Liver (tissue), 9 donors: Measurements from ENCODE around the gene NCK2. TPM values are rescaled to one million over a fixed set of nuclear protein-coding genes. Genes with fewer than 3 reads are reported as not detected.

Experiments used
- DNase-seq: peaks from one replicate; pipeline ENCODE4 v3.0.0-alpha.2; 2017; ENCODE audit warnings: low spot score
- H3K27ac ChIP-seq, 2 donors: one replicate each; pipeline ENCODE4 v1.7.0; 2013; ENCODE audit warnings: inconsistent platforms in 2 of 2, low read length in 2 of 2, control low read depth in 1 of 2, low read depth in 1 of 2, mild to moderate bottlenecking in 1 of 2
- H3K27me3 ChIP-seq, 4 donors: one replicate each; pipeline versions ENCODE4 v1.6.1 to v1.7.0; 2013; ENCODE audit warnings: low read length in 3 of 4, inconsistent platforms in 1 of 4, mild to moderate bottlenecking in 1 of 4, moderate library complexity in 1 of 4; ENCODE audit not compliant: control insufficient read depth in 4 of 4, insufficient read depth in 4 of 4
- H3K36me3 ChIP-seq, 4 donors: one replicate each; pipeline versions ENCODE4 v1.6.1 to v1.7.0; 2013; ENCODE audit warnings: low read length in 3 of 4, mild to moderate bottlenecking in 3 of 4, low read depth in 1 of 4, moderate library complexity in 1 of 4; ENCODE audit not compliant: control insufficient read depth in 4 of 4, insufficient read depth in 3 of 4
- H3K4me1 ChIP-seq, 4 donors: one replicate each; pipeline versions ENCODE4 v1.6.1 to v1.7.0; 2013; ENCODE audit warnings: low read length in 3 of 4, mild to moderate bottlenecking in 3 of 4, moderate library complexity in 1 of 4; ENCODE audit not compliant: control insufficient read depth in 4 of 4, insufficient read depth in 4 of 4
- H3K4me3 ChIP-seq, 3 donors: one replicate each; pipeline versions ENCODE4 v1.6.1 to v1.7.0; 2013; ENCODE audit warnings: low read length in 3 of 3, control low read depth in 1 of 3, low read depth in 1 of 3, mild to moderate bottlenecking in 1 of 3
- H3K9ac ChIP-seq, 2 donors: one replicate each; pipeline ENCODE4 v1.7.0; 2013; ENCODE audit warnings: low read length in 2 of 2, mild to moderate bottlenecking in 2 of 2, moderate library complexity in 2 of 2, control low read depth in 1 of 2, low read depth in 1 of 2
- H3K9me3 ChIP-seq, 4 donors: one replicate each; pipeline versions ENCODE4 v1.6.1 to v1.7.0; 2013; ENCODE audit warnings: low read length in 3 of 4; ENCODE audit not compliant: control insufficient read depth in 4 of 4
- ATF3 ChIP-seq: IDR thresholded peaks from 2 replicates; pipeline ENCODE4 v1.6.1; 2016; ENCODE audit warnings: antibody characterized with exemption
- CTCF ChIP-seq: fragments of 150-350 bp; IDR thresholded peaks from 2 replicates; pipeline ENCODE4 v1.5.1; 2017; ENCODE audit warnings: improper control_type of control experiment, low read depth, low read length; ENCODE audit not compliant: missing input control
- EGR1 ChIP-seq, 2 donors: IDR thresholded peaks; 2 replicates each; pipeline ENCODE4 v1.6.1; 2016 to 2018; ENCODE audit warnings: antibody characterized with exemption in 2 of 2, low read depth in 2 of 2
- FOXA1 ChIP-seq: IDR thresholded peaks from 2 replicates; pipeline ENCODE4 v1.6.1; 2016; ENCODE audit warnings: antibody characterized with exemption
- FOXA2 ChIP-seq: IDR thresholded peaks from 2 replicates; pipeline ENCODE4 v1.6.1; 2016; ENCODE audit warnings: antibody characterized with exemption
- GABPA ChIP-seq, 2 donors: IDR thresholded peaks in 1 of 2; conservative IDR thresholded peaks in 1 of 2; 2 replicates each; pipeline ENCODE4 v1.6.1; 2016; ENCODE audit warnings: antibody characterized with exemption in 2 of 2, mild to moderate bottlenecking in 1 of 2, moderate library complexity in 1 of 2
- HNF4A ChIP-seq, 2 donors: conservative IDR thresholded peaks; 2 replicates each; pipeline ENCODE4 v1.6.1; 2016; ENCODE audit warnings: antibody characterized with exemption in 2 of 2, mild to moderate bottlenecking in 2 of 2
- HNF4G ChIP-seq: IDR thresholded peaks from 2 replicates; pipeline ENCODE4 v1.6.1; 2016; ENCODE audit warnings: antibody characterized with exemption
- JUND ChIP-seq, 2 donors: IDR thresholded peaks; 2 replicates each; pipeline ENCODE4 v1.6.1; 2016; ENCODE audit warnings: antibody characterized with exemption in 2 of 2
- MAX ChIP-seq: IDR thresholded peaks from 2 replicates; pipeline ENCODE4 v1.6.1; 2016; ENCODE audit warnings: antibody characterized with exemption
- NR2F2 ChIP-seq: IDR thresholded peaks from 2 replicates; pipeline ENCODE4 v1.6.1; 2016; ENCODE audit warnings: antibody characterized with exemption
- RAD21 ChIP-seq, 2 donors: IDR thresholded peaks; 2 replicates each; pipeline ENCODE4 v1.6.1; 2016; ENCODE audit warnings: antibody characterized with exemption in 2 of 2, mild to moderate bottlenecking in 2 of 2
- REST ChIP-seq: IDR thresholded peaks from 2 replicates; pipeline ENCODE4 v1.6.1; 2016; ENCODE audit warnings: antibody characterized with exemption, mild to moderate bottlenecking
- RXRA ChIP-seq, 2 donors: IDR thresholded peaks; 2 replicates each; pipeline ENCODE4 v1.6.1; 2017 to 2018; ENCODE audit warnings: antibody characterized with exemption in 2 of 2, mild to moderate bottlenecking in 1 of 2
- SP1 ChIP-seq: IDR thresholded peaks from 2 replicates; pipeline ENCODE4 v1.6.1; 2018; ENCODE audit warnings: antibody characterized with exemption, mild to moderate bottlenecking
- TAF1 ChIP-seq: conservative IDR thresholded peaks from 2 replicates; pipeline ENCODE4 v1.6.1; 2016; ENCODE audit warnings: antibody characterized with exemption, mild to moderate bottlenecking
- YY1 ChIP-seq: IDR thresholded peaks from 2 replicates; pipeline ENCODE4 v1.6.1; 2016; ENCODE audit warnings: antibody characterized with exemption, mild to moderate bottlenecking
- ZBTB33 ChIP-seq: IDR thresholded peaks from 2 replicates; pipeline ENCODE4 v1.6.1; 2016; ENCODE audit warnings: antibody characterized with exemption
- WGBS: extraction: QIAGEN DNeasy Blood & Tissue Kit; methylation state at CpG from one replicate; pipeline ENCODE4 v1.1.7; 2013; 5-methylcytosine and 5-hydroxymethylcytosine counted together
- polyA plus RNA-seq, 2 donors: library from polyadenylated mRNA; stranded (reverse) in 1 of 2; unstranded in 1 of 2; fragments of 200-250 nt in 1 of 2; fragments of >200 nt in 1 of 2; fragmentation: Nextera tagmentation in 1 of 2; extraction: Ambion mirVana in 1 of 2; gene quantifications; one replicate each; pipeline versions ENCODE4 v1.2.1 to v1.2.3, GENCODE V29; 2013 to 2015
- total RNA-seq, 2 donors: library from RNA; depleted of rRNA; stranded (reverse); fragments of >200 nt; gene quantifications; one replicate each; pipeline ENCODE4 v1.2.3, GENCODE V29; 2014
- donor health status: healthy.
- donor health status: healthy.
- donor health status: healthy.
- donor health status: healthy.
- donor health status: healthy.

Gene NCK2
- total and polyA plus RNA-seq, 4 donors = 3.4 to 15.0 (median 10.7) TPM

- TF ChIP-seq FOXA2 = no peak
- no peak for TF ChIP-seq GABPA (IDR thresholded peaks at IDR 0.05 in 1 of 2, conservative IDR thresholded peaks at IDR 0.05 in 1 of 2)
- TF ChIP-seq ZBTB33 = no peak
- TF ChIP-seq JUND (IDR thresholded peaks at IDR 0.05) = no peak
- no peak for TF ChIP-seq NR2F2
These were observed 114.9 kb downstream of the NCK2 start (continued) for GRCh38 chr2:105859694-105859951.

GRCh38 chr2:105860567-105860966, 115.9 kb downstream of the NCK2 start:
- DNase-seq = no peak
- Histone ChIP-seq H3K9ac (no peak overlapping the region), H3K4me3 (no peak overlapping the region), H3K27ac (no peak overlapping the region), H3K27me3 (no peaks in the 10 kb centered on the region), H3K36me3 (no peaks in the 10 kb centered on the region), H3K9me3 (no peaks in the 10 kb centered on the region), H3K4me1 (no peaks in the 10 kb centered on the region)
- TF ChIP-seq EGR1 (IDR thresholded peaks at IDR 0.05; ENCODE audit: low read depth in 2 of 2) = no peak
- no peak for TF ChIP-seq ZBTB33
- TF ChIP-seq FOXA1 = no peak
- TF ChIP-seq FOXA2 = no peak
- TF ChIP-seq CTCF = no peak
- no peak for TF ChIP-seq YY1
- no peak for TF ChIP-seq MAX
- no peak for TF ChIP-seq RXRA (IDR thresholded peaks at IDR 0.05)
- no peak for TF ChIP-seq JUND (IDR thresholded peaks at IDR 0.05)
- TF ChIP-seq TAF1 = no peak
- TF ChIP-seq HNF4G = no peak
- no peak for TF ChIP-seq HNF4A (conservative IDR thresholded peaks at IDR 0.05)
- no peak for TF ChIP-seq REST
- TF ChIP-seq RAD21 (IDR thresholded peaks at IDR 0.05) = no peak
- no peak for TF ChIP-seq NR2F2
- no peak for TF ChIP-seq ATF3
- TF ChIP-seq SP1 = no peak
- TF ChIP-seq GABPA (IDR thresholded peaks at IDR 0.05 in 1 of 2, conservative IDR thresholded peaks at IDR 0.05 in 1 of 2) = no peak
- WGBS = 96% methylated on average over 10 of the region's 10 CpGs
